Endothelial cell (in vitro differentiated cells): ENCODE measurements around the gene GTSE1. TPM values are rescaled to one million over a fixed set of nuclear protein-coding genes. Genes with fewer than 3 reads are reported as not detected.

Experiments used
- DNase-seq: peaks from one replicate; pipeline ENCODE4 v3.0.0; 2021; ENCODE audit warnings: low spot score
- H3K27ac Mint-ChIP-seq: one replicate; pipeline ENCODE4 v1.8.0; 2021; ENCODE audit warnings: mixed read lengths, inconsistent platforms; ENCODE audit not compliant: unreplicated experiment
- H3K27me3 Mint-ChIP-seq: one replicate; pipeline ENCODE4 v1.8.0; 2021; ENCODE audit warnings: mild to moderate bottlenecking, moderate library complexity, mixed read lengths, inconsistent platforms; ENCODE audit not compliant: unreplicated experiment
- H3K36me3 Mint-ChIP-seq: one replicate; pipeline ENCODE4 v1.8.0; 2021; ENCODE audit warnings: mild to moderate bottlenecking, low read depth, mixed read lengths, inconsistent platforms; ENCODE audit not compliant: unreplicated experiment
- H3K4me1 Mint-ChIP-seq: one replicate; pipeline ENCODE4 v1.8.0; 2021; ENCODE audit warnings: mild to moderate bottlenecking, mixed read lengths, inconsistent platforms; ENCODE audit not compliant: unreplicated experiment
- H3K4me3 Mint-ChIP-seq: one replicate; pipeline ENCODE4 v1.8.0; 2021; ENCODE audit warnings: mild to moderate bottlenecking, mixed read lengths, inconsistent platforms; ENCODE audit not compliant: unreplicated experiment
- H3K9me3 Mint-ChIP-seq: one replicate; pipeline ENCODE4 v1.8.0; 2021; ENCODE audit warnings: mixed read lengths, inconsistent platforms; ENCODE audit not compliant: unreplicated experiment
- CTCF ChIP-seq: fragments of 200-600 bp; sonication (generic); IDR thresholded peaks from one replicate; pipeline ENCODE4 v1.5.0; 2021; ENCODE audit warnings: antibody characterized with exemption; ENCODE audit not compliant: unreplicated experiment
- total RNA-seq: library from RNA; stranded (reverse); fragmentation: NEBNext Ultra II Directional; extraction: Animal tissue kit (Norgen Biotek cat#: 25700); gene quantifications from one replicate; pipeline ENCODE4 v1.2.1, GENCODE V29; 2021; ENCODE audit not compliant: unreplicated experiment

GTSE1 gene
- total RNA-seq, 1 donor from 2014 or later = 8.2 TPM

GRCh38 chr22:46364341-46365165 lies 67.9 kb downstream of the GTSE1 start:
- no peak for DNase-seq
- Mint-ChIP-seq H3K4me1 (no peaks in the 10 kb centered on the region), H3K27me3 (peaks cover 7% of the 10 kb centered on the region), H3K4me3 (no peak overlapping the region), H3K36me3 (peaks cover 7% of the 10 kb centered on the region), H3K9me3 (no peaks in the 10 kb centered on the region), H3K27ac (no peak overlapping the region)
- TF ChIP-seq CTCF = no peak

GRCh38 chr22:46365166-46365624 lies 68.5 kb downstream of the GTSE1 start:
- Mint-ChIP-seq H3K27ac (no peak overlapping the region), H3K4me1 (no peaks in the 10 kb centered on the region), H3K4me3 (no peak overlapping the region), H3K36me3 (peaks cover 3% of the 10 kb centered on the region), H3K27me3 (peaks cover 10% of the 10 kb centered on the region), H3K9me3 (no peaks in the 10 kb centered on the region)
- no peak for DNase-seq
- TF ChIP-seq CTCF = no peak

GRCh38 chr22:46366327-46366731 lies 69.7 kb downstream of the GTSE1 start:
- Mint-ChIP-seq H3K27me3 (peaks cover 9% of the 10 kb centered on the region), H3K36me3 (peaks cover under 1% of the 10 kb centered on the region), H3K4me1 (no peaks in the 10 kb centered on the region), H3K9me3 (no peaks in the 10 kb centered on the region), H3K4me3 (no peak overlapping the region), H3K27ac (no peak overlapping the region)
- no peak for DNase-seq
- no peak for TF ChIP-seq CTCF

GRCh38 chr22:46366801-46367706 lies 70.4 kb downstream of the GTSE1 start:
- Mint-ChIP-seq H3K27me3 (peaks cover 10% of the 10 kb centered on the region), H3K27ac (no peak overlapping the region), H3K4me3 (no peak overlapping the region), H3K9me3 (no peaks in the 10 kb centered on the region), H3K4me1 (no peaks in the 10 kb centered on the region), H3K36me3 (no peaks in the 10 kb centered on the region)
- DNase-seq = no peak
- TF ChIP-seq CTCF = no peak
